IMR-90 (cell line): ENCODE measurements around the gene GPR153. TPM values are rescaled to one million over a fixed set of nuclear protein-coding genes. Genes with fewer than 3 reads are reported as not detected.

Experiments used
- ATAC-seq: fragments of 200-7000 bp; cut with Tn5 transposase; 2 replicates; pipeline ENCODE4 v1.9.1; 2020; ENCODE audit warnings: low read depth, mild to moderate bottlenecking, moderate library complexity
- BruUV-seq: library from RNA; stranded (reverse); fragments of 400-500 nt; replicated peaks from 2 replicates; lab custom pipeline; 2021; lab: Mats Ljungman, UMichigan
- CTCF ChIA-PET: fragments of 300-600 bp; formaldehyde crosslinking; extraction: SDS; loops from one replicate; lab custom pipeline; 2021; ENCODE audit warnings: antibody characterized with exemption; lab: Yijun Ruan, JAX
- POLR2A ChIA-PET: fragments of 300-600 bp; sonication (Branson Sonifier 250); formaldehyde crosslinking; loops from one replicate; lab custom pipeline; 2022; ENCODE audit warnings: antibody characterized with exemption; ENCODE audit not compliant: unreplicated experiment; lab: Charles Lee
- DNase-seq: peaks from one replicate; pipeline ENCODE4 v3.0.0; 2013
- H2AFZ ChIP-seq: replicated peaks from 2 replicates; pipeline ENCODE3; 2013; ENCODE audit warnings: low read length, mild to moderate bottlenecking; ENCODE audit not compliant: poor library complexity
- H2AK5ac ChIP-seq: 2 replicates; pipeline ENCODE4 v1.6.1; 2013; ENCODE audit warnings: low read depth, low read length, inconsistent platforms
- H2AK9ac ChIP-seq: replicated peaks from 2 replicates; pipeline ENCODE3; 2013; ENCODE audit warnings: mild to moderate bottlenecking, low read depth, low read length, moderate library complexity; ENCODE audit not compliant: poor library complexity
- H2BK120ac ChIP-seq: 2 replicates; pipeline ENCODE4 v1.6.1; 2013; ENCODE audit warnings: low read depth, low read length, inconsistent platforms
- H2BK15ac ChIP-seq: 3 replicates; pipeline ENCODE4 v1.6.1; 2013; ENCODE audit warnings: low read depth, low read length, inconsistent platforms
- H2BK20ac ChIP-seq: 2 replicates; pipeline ENCODE4 v1.6.1; 2013; ENCODE audit warnings: low read depth, mild to moderate bottlenecking, inconsistent platforms, low read length, moderate library complexity
- H2BK5ac ChIP-seq: 2 replicates; pipeline ENCODE4 v1.6.1; 2013; ENCODE audit warnings: mild to moderate bottlenecking, low read depth, low read length, inconsistent platforms; ENCODE audit not compliant: poor library complexity, severe bottlenecking
- H3K14ac ChIP-seq: replicated peaks from 2 replicates; pipeline ENCODE4 v1.6.1; 2013; ENCODE audit warnings: low read depth, low read length, inconsistent platforms
- H3K18ac ChIP-seq: 2 replicates; pipeline ENCODE4 v1.6.1; 2013; ENCODE audit warnings: low read depth, low read length, control low read depth
- H3K23ac ChIP-seq: 2 replicates; pipeline ENCODE4 v1.6.1; 2013; ENCODE audit warnings: low read depth, low read length, inconsistent platforms
- H3K27ac ChIP-seq: 2 replicates; pipeline ENCODE4 v1.5.1; 2013; ENCODE audit warnings: mild to moderate bottlenecking, control low read depth, low read length; ENCODE audit not compliant: insufficient read depth
- H3K27me3 ChIP-seq: 2 replicates; pipeline ENCODE4 v1.6.1; 2013; ENCODE audit warnings: low read length; ENCODE audit not compliant: control insufficient read depth, insufficient read depth
- H3K36me3 ChIP-seq: 2 replicates; pipeline ENCODE4 v1.6.1; 2013; ENCODE audit warnings: low read length, mixed read lengths; ENCODE audit not compliant: control insufficient read depth, insufficient read depth
- H3K4ac ChIP-seq: 2 replicates; pipeline ENCODE4 v1.6.1; 2013; ENCODE audit warnings: low read depth, low read length, inconsistent platforms
- H3K4me1 ChIP-seq: 2 replicates; pipeline ENCODE4 v1.6.1; 2013; ENCODE audit warnings: low read length, mixed read lengths; ENCODE audit not compliant: control insufficient read depth, insufficient read depth
- H3K4me2 ChIP-seq: 2 replicates; pipeline ENCODE4 v1.6.1; 2013; ENCODE audit warnings: low read depth, mild to moderate bottlenecking, control low read depth, low read length, moderate library complexity
- H3K4me3 ChIP-seq: 2 replicates; pipeline ENCODE4 v1.5.1; 2013; ENCODE audit warnings: low read depth, mild to moderate bottlenecking, control low read depth, low read length, moderate library complexity; ENCODE audit not compliant: insufficient read depth
- H3K56ac ChIP-seq: 2 replicates; pipeline ENCODE4 v1.6.1; 2013; ENCODE audit warnings: low read length, inconsistent platforms; ENCODE audit not compliant: insufficient read depth; ENCODE audit errors: extremely low read depth
- H3K79me1 ChIP-seq, 2 experiments: 2 replicates each; pipeline ENCODE4 v1.6.1; 2013; ENCODE audit warnings: low read length in 2 of 2, inconsistent platforms in 1 of 2, low read depth in 1 of 2
- H3K9ac ChIP-seq: 2 replicates; pipeline ENCODE4 v1.6.1; 2013; ENCODE audit warnings: low read depth, low read length, control low read depth
- H3K9me1 ChIP-seq: 2 replicates; pipeline ENCODE4 v1.6.1; 2013; ENCODE audit warnings: low read length, inconsistent platforms; ENCODE audit not compliant: insufficient read depth
- H3K9me3 ChIP-seq: 2 replicates; pipeline ENCODE4 v1.6.1; 2013; ENCODE audit warnings: low read length; ENCODE audit not compliant: control insufficient read depth, insufficient read depth
- H4K20me1 ChIP-seq: 2 replicates; pipeline ENCODE4 v1.6.1; 2013; ENCODE audit warnings: low read length, inconsistent platforms; ENCODE audit not compliant: insufficient read depth
- H4K5ac ChIP-seq: 2 replicates; pipeline ENCODE4 v1.6.1; 2013; ENCODE audit warnings: mild to moderate bottlenecking, low read depth, low read length, control low read depth
- H4K8ac ChIP-seq, 2 experiments: 2 replicates each; pipeline ENCODE4 v1.6.1; 2013; ENCODE audit warnings: low read depth in 2 of 2, low read length in 2 of 2, control low read depth in 1 of 2, inconsistent platforms in 1 of 2
- H4K91ac ChIP-seq: 2 replicates; pipeline ENCODE4 v1.6.1; 2013; ENCODE audit warnings: low read depth, low read length, inconsistent platforms; ENCODE audit not compliant: insufficient read depth
- BHLHE40 ChIP-seq: fragments of 150-350 bp; IDR thresholded peaks from 2 replicates; pipeline ENCODE4 v1.6.1; 2016; ENCODE audit warnings: mild to moderate bottlenecking, low read depth, low read length
- CHD1 ChIP-seq: IDR thresholded peaks from 2 replicates; pipeline ENCODE4 v1.6.1; 2012; ENCODE audit warnings: low read depth, low read length, improper control_type of control experiment
- CTCF ChIP-seq: conservative IDR thresholded peaks from 2 replicates; pipeline ENCODE4 v1.5.1; 2012; ENCODE audit warnings: mild to moderate bottlenecking, low read depth, low read length, improper control_type of control experiment
- ELK1 ChIP-seq: fragments of 150-350 bp; IDR thresholded peaks from 2 replicates; pipeline ENCODE4 v1.6.1; 2016; ENCODE audit warnings: low read depth, mild to moderate bottlenecking, low read length, moderate library complexity, borderline replicate concordance
- FOS ChIP-seq: fragments of 150-350 bp; IDR thresholded peaks from 2 replicates; pipeline ENCODE4 v1.6.1; 2016; ENCODE audit warnings: low read depth, low read length
- MAZ ChIP-seq: IDR thresholded peaks from 2 replicates; pipeline ENCODE4 v1.6.1; 2012; ENCODE audit warnings: low read depth, mild to moderate bottlenecking, low read length, improper control_type of control experiment, moderate library complexity, borderline replicate concordance
- MXI1 ChIP-seq: IDR thresholded peaks from 2 replicates; pipeline ENCODE4 v1.6.1; 2012; ENCODE audit warnings: low read depth, mild to moderate bottlenecking, low read length, moderate library complexity, borderline replicate concordance
- POLR2A ChIP-seq: IDR thresholded peaks from 2 replicates; pipeline ENCODE4 v1.6.1; 2012; ENCODE audit warnings: mild to moderate bottlenecking, low read depth, low read length
- RFX5 ChIP-seq: IDR thresholded peaks from 2 replicates; pipeline ENCODE4 v1.8.0; 2012; ENCODE audit warnings: low read depth, mild to moderate bottlenecking, low read length, moderate library complexity
- SMC3 ChIP-seq: fragments of 150-350 bp; IDR thresholded peaks from 2 replicates; pipeline ENCODE4 v1.6.1; 2016; ENCODE audit warnings: low read depth, mild to moderate bottlenecking, antibody characterized with exemption, low read length, moderate library complexity
- WGBS, 2 experiments: methylation state at CpG; one replicate each; pipeline versions ENCODE4 v1.1.5 to v1.1.7; 2013; ENCODE audit warnings: missing lambda C conversion rate in 2 of 2; ENCODE audit not compliant: insufficient read length in 1 of 2; ENCODE audit errors: extremely low coverage in 2 of 2; 5-methylcytosine and 5-hydroxymethylcytosine counted together
- dilution Hi-C: fragments of 300-500 bp; cut with HindIII; formaldehyde crosslinking; loops from one replicate; pipeline ENCODE4 v1.14.3; 2018; ENCODE audit warnings: low sequenced_read_pairs; ENCODE audit not compliant: unreplicated experiment
- in situ Hi-C: fragments of 300-500 bp; cut with MboI; formaldehyde crosslinking; loops from 3 replicates; pipeline ENCODE4 v1.14.3; 2019; ENCODE audit warnings: low sequenced_read_pairs, inconsistent platforms, mixed read lengths
- intact Hi-C: fragments of 100-400 bp; cut with micrococcal nuclease; formaldehyde crosslinking; loops from 2 replicates; pipeline ENCODE4 v1.10.0; 2022
- polyA plus RNA-seq, 3 experiments: library from polyadenylated mRNA; depleted of rRNA; stranded (reverse); fragments of >200 nt; gene quantifications; 2 replicates each; pipeline ENCODE4 v1.2.3, GENCODE V29; 2012; ENCODE audit warnings: low replicate concordance in 1 of 3
- total RNA-seq: library from RNA; depleted of rRNA; stranded (reverse); fragments of >200 nt; gene quantifications from 2 replicates; pipeline ENCODE4 v1.2.3, GENCODE V29; 2012

GPR153 gene
- total and polyA plus RNA-seq, 2 of the 4 experiments (the other 2 are of a cell fraction), result 1.8 to 5.2 TPM

DNA sequence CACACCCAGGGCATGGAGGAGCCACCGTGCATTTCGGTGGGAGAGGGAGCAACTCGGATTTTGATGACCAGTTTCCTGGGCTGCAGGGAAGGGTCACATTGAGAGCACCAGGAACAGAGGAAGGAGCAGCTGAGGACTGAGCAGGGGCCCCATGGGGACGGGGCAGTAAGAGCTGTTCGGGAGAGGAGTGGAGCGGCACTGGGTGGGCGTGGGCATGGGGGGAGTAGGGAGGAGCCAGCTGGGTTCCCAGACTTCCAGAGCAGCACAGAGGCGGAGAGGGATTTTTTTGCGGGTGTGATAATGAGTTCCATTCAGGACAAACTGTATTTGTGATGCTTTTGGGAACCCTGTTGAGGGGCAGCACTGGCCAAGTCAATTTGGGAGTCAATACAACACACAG, 17.4 kb upstream of the GPR153 start:
- in situ Hi-C loops (no loop called here), dilution Hi-C loops (no loop called here), intact Hi-C loops (no loop called here)
- no peak overlapping the region for H2BK15ac ChIP-seq
- ATAC-seq (no peak), DNase-seq (no peak)
- 79% methylated on average over 8 of the region's 9 CpGs; no CpG with 5 or more reads in 1 of the 2 experiments for WGBS, 2 experiments
- H3K9me3 ChIP-seq, result no peaks in the 10 kb centered on the region
- H3K9ac ChIP-seq, result no peak overlapping the region
- H3K27me3 ChIP-seq, result no peaks in the 10 kb centered on the region
- no peak overlapping the region for H2BK20ac ChIP-seq
- H3K4me3 ChIP-seq, result no peak overlapping the region
- peaks cover 0 to 16% of the 10 kb centered on the region in 2 experiments; a peak in 2 of 4 replicates for H3K79me1 ChIP-seq
- H3K4me1 ChIP-seq, result peaks cover 14% of the 10 kb centered on the region
- no peak overlapping the region for H3K23ac ChIP-seq
- H2BK5ac ChIP-seq, result no peak overlapping the region
- H2AFZ ChIP-seq, result no peak overlapping the region
- no peak overlapping the region for H2AK9ac ChIP-seq
- H3K4me2 ChIP-seq, result no peak overlapping the region
- peaks cover 6% of the 10 kb centered on the region; the same call in 1 of the 2 replicates for H3K9me1 ChIP-seq
- H4K20me1 ChIP-seq, result no peaks in the 10 kb centered on the region; the same call in 1 of the 2 replicates
- no peak overlapping the region for H3K18ac ChIP-seq
- no peak for TF ChIP-seq MAZ
- no peak for TF ChIP-seq FOS
- no peak for TF ChIP-seq RFX5
- no peak for TF ChIP-seq CHD1
- no peak for TF ChIP-seq ELK1
- TF ChIP-seq SMC3, result no peak
- no peak for TF ChIP-seq POLR2A
- TF ChIP-seq CTCF, result no peak
- no peak for TF ChIP-seq BHLHE40
- no peak for TF ChIP-seq MXI1
- H3K27ac ChIP-seq, result no peak overlapping the region
- no peak overlapping the region for H4K91ac ChIP-seq
- BruUV-seq, result no TSS peak
- ChIA-PET CTCF (no interaction called here), POLR2A (no interaction called here)
- H3K36me3 ChIP-seq, result no peaks in the 10 kb centered on the region
- H3K4ac ChIP-seq, result no peak overlapping the region
- H3K14ac ChIP-seq, result no peak overlapping the region
- H3K56ac ChIP-seq, result no peak overlapping the region
- no peak overlapping the region for H4K8ac ChIP-seq
- no peak overlapping the region for H4K5ac ChIP-seq
- H2BK120ac ChIP-seq, result no peak overlapping the region
- H2AK5ac ChIP-seq, result no peak overlapping the region
